IMR-90 (cell line): Measurements from ENCODE around the gene ALB.

Experiments used
- CEBPB ChIP-seq: IDR thresholded peaks from 2 replicates; pipeline ENCODE4 v1.6.1; 2012; ENCODE audit warnings: low read depth, low read length, improper control_type of control experiment
- CTCF ChIP-seq: conservative IDR thresholded peaks from 2 replicates; pipeline ENCODE4 v1.5.1; 2012; ENCODE audit warnings: mild to moderate bottlenecking, low read depth, low read length, improper control_type of control experiment
- MAFK ChIP-seq: IDR thresholded peaks from 2 replicates; pipeline ENCODE4 v1.6.1; 2012; ENCODE audit warnings: low read depth, low read length, improper control_type of control experiment
- POLR2A ChIP-seq: IDR thresholded peaks from 2 replicates; pipeline ENCODE4 v1.6.1; 2012; ENCODE audit warnings: mild to moderate bottlenecking, low read depth, low read length
- RAD21 ChIP-seq: IDR thresholded peaks from 2 replicates; pipeline ENCODE4 v1.6.1; 2012; ENCODE audit warnings: low read length, improper control_type of control experiment
- SMC3 ChIP-seq: fragments of 150-350 bp; IDR thresholded peaks from 2 replicates; pipeline ENCODE4 v1.6.1; 2016; ENCODE audit warnings: low read depth, mild to moderate bottlenecking, antibody characterized with exemption, low read length, moderate library complexity

DNA sequence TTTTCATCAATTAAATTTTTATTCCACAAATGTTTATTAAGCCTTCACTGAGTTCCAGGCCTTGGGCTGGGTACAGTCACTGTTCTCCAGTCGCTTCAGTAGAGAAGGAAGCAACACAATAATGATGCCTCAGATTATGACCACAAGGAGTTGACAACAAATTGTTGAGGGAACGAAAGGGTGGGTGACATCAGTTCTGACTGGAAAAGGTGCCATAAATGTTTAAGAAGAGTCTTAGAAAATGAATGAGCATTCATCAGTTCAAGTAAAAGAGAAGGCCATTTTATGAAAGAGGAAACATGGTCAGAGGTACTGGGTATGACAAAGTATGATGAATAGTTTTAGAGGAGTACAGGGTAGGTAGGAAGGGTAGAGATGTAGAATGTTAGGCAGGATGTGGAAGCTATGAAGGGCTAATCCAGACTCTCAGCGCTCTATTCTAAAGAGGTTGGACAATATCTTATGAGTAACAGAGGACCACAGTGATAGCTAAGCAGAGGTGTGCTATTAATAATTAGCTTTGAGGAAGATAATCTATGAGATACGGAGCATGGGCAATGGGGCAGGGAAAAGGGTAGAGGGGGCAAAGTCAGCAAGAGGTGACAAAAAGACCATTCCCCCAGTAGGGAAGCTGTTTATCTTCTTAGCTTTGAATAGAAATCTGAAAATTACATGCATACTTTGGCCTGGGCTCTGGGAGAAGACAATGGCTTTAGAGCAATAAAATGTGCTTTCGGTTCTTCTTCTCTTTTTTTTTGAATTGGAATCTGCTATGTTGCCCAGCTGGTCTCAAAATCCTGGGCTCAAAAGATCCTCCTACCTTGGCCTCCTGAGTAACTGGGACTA lies 52.3 kb downstream of the ALB start:
- TF ChIP-seq POLR2A, result no peak
- TF ChIP-seq CTCF, result no peak
- TF ChIP-seq RAD21, result no peak
- TF ChIP-seq CEBPB, result no peak
- TF ChIP-seq SMC3, result no peak
- TF ChIP-seq MAFK, result no peak
